ENCODE results near the gene NR1I3.
"Not testable (repeated sequence)": the region's sequence is repeated elsewhere in the genome, so short reads cannot be mapped to it uniquely, and the experiment has no call there.

The NR1I3 gene

GRCh38 chr1:161238039-161238473 lies at the start of gene NR1I3:
TSS of gene NR1I3 (minus strand) at chr1:161238203. CDS start at chr1:161236565, 1,638 bp downstream.
- no peak for DNase-seq (ENCODE audit: low read depth)

GRCh38 chr1:161287482-161288054 lies 49.6 kb upstream of the NR1I3 start:
- DNase-seq (ENCODE audit: low read depth) = no peak

GRCh38 chr1:161285521-161285920 lies 47.5 kb upstream of the NR1I3 start:
- no peak for DNase-seq (ENCODE audit: low read depth)

GRCh38 chr1:161285113-161285512 lies 47.1 kb upstream of the NR1I3 start:
- no peak for DNase-seq (ENCODE audit: low read depth)

GRCh38 chr1:161282991-161283390 lies 45.0 kb upstream of the NR1I3 start:
- DNase-seq (ENCODE audit: low read depth) = no peak

GRCh38 chr1:161274874-161275273 lies 36.9 kb upstream of the NR1I3 start:
- no peak for DNase-seq (ENCODE audit: low read depth)

GRCh38 chr1:161273402-161273801 lies 35.4 kb upstream of the NR1I3 start:
- no peak for DNase-seq (ENCODE audit: low read depth)

- no peak for DNase-seq (ENCODE audit: low read depth)
Observed at GRCh38 chr1:161267321-161267720, 29.3 kb upstream of the NR1I3 start.

GRCh38 chr1:161266836-161267235 lies 28.8 kb upstream of the NR1I3 start:
- no peak for DNase-seq (ENCODE audit: low read depth)

- no peak for DNase-seq (ENCODE audit: low read depth)
Observed at GRCh38 chr1:161266202-161266601, 28.2 kb upstream of the NR1I3 start.

GRCh38 chr1:161265305-161265704 lies 27.3 kb upstream of the NR1I3 start:
- no peak for DNase-seq (ENCODE audit: low read depth)

GRCh38 chr1:161261261-161262235 lies 23.5 kb upstream of the NR1I3 start:
- DNase-seq (ENCODE audit: low read depth) = no peak

- no peak for DNase-seq (ENCODE audit: low read depth)
Observed at GRCh38 chr1:161260376-161261260, 22.6 kb upstream of the NR1I3 start.

GRCh38 chr1:161259765-161260164 lies 21.8 kb upstream of the NR1I3 start:
- no peak for DNase-seq (ENCODE audit: low read depth)

GRCh38 chr1:161259345-161259702 lies 21.3 kb upstream of the NR1I3 start:
- no peak for DNase-seq (ENCODE audit: low read depth)

- DNase-seq (ENCODE audit: low read depth) = no peak
Observed at GRCh38 chr1:161258439-161259344, 20.7 kb upstream of the NR1I3 start, which contains the start of gene PCP4L1. TSS of gene PCP4L1 (plus strand) at chr1:161258745. CDS start at chr1:161258975, 230 bp downstream.

GRCh38 chr1:161257109-161257508 lies 19.1 kb upstream of the NR1I3 start:
- not testable (repeated sequence) for DNase-seq (ENCODE audit: low read depth)

GRCh38 chr1:161255955-161256520 lies 18.0 kb upstream of the NR1I3 start:
- DNase-seq (ENCODE audit: low read depth) = not testable (repeated sequence)

- DNase-seq (ENCODE audit: low read depth) = not testable (repeated sequence)
Observed at GRCh38 chr1:161255302-161255701, 17.3 kb upstream of the NR1I3 start.

GRCh38 chr1:161251579-161251978 lies 13.6 kb upstream of the NR1I3 start:
- DNase-seq (ENCODE audit: low read depth) = no peak

GRCh38 chr1:161250829-161251228 lies 12.8 kb upstream of the NR1I3 start:
- DNase-seq (ENCODE audit: low read depth) = no peak

Data from stimulated activated CD8-positive, alpha-beta memory T cell treated with anti-CD3 and anti-CD28 coated beads, Interleukin-15, amount 100 ng/mL, for 1 hour (primary cell).